ENCODE results near the gene APOC3. TPM values are rescaled to one million over a fixed set of nuclear protein-coding genes. Genes with fewer than 3 reads are reported as not detected.

APOC3 gene
- total RNA-seq, 1 experiment from 2014 or later = 128 TPM

DNA sequence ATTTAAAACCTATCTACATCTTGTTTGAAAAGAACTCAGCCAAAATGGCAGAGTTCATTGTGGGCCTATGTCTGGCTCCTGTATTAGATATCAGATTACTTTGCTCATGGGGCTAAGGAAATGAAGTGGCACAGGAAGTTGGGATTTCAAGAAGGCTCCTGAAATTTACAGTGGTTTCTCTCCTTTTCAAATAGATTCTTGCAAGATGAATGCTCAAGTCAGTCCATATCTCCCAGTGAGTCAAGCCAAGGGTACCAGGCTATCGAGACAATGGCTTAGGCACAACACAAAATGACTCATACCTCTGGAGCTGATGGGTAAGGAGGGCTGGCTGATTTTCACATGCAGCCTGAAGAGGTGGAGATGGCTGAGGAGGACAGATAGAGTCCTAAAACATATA, 31.8 kb downstream of the APOC3 start:
- H3K9me3 ChIP-seq = no peaks in the 10 kb centered on the region
- POLR2A ChIA-PET = no interaction called here
- TF ChIP-seq, protein P1, sequence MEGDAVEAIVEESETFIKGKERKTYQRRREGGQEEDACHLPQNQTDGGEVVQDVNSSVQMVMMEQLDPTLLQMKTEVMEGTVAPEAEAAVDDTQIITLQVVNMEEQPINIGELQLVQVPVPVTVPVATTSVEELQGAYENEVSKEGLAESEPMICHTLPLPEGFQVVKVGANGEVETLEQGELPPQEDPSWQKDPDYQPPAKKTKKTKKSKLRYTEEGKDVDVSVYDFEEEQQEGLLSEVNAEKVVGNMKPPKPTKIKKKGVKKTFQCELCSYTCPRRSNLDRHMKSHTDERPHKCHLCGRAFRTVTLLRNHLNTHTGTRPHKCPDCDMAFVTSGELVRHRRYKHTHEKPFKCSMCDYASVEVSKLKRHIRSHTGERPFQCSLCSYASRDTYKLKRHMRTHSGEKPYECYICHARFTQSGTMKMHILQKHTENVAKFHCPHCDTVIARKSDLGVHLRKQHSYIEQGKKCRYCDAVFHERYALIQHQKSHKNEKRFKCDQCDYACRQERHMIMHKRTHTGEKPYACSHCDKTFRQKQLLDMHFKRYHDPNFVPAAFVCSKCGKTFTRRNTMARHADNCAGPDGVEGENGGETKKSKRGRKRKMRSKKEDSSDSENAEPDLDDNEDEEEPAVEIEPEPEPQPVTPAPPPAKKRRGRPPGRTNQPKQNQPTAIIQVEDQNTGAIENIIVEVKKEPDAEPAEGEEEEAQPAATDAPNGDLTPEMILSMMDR (IDR thresholded peaks at IDR 0.05; ENCODE audit: insufficient read depth in 1 of 2, low read depth in 1 of 2, low read length in 1 of 2, severe bottlenecking in 1 of 2, unreplicated experiment in 1 of 2) = no peak
- H3K27me3 ChIP-seq (replicated peaks; ENCODE audit: control insufficient read depth, insufficient read depth, low read length) = no peaks in the 10 kb centered on the region
- H3K27me3 Mint-ChIP-seq (ENCODE audit: insufficient read depth, unreplicated experiment) = no peaks in the 10 kb centered on the region
- H3K4me1 ChIP-seq = peaks cover 10% of the 10 kb centered on the region; the same call in 1 of the 2 replicates
- no peak for DNase-seq
- no peak overlapping the region for H3K4me3 ChIP-seq (ENCODE audit: low read depth, low read length)
- H3K36me3 ChIP-seq (ENCODE audit: control insufficient read depth, insufficient read depth, low read length) = peaks cover 19% of the 10 kb centered on the region
- peaks cover 69% of the 10 kb centered on the region for H3K36me3 Mint-ChIP-seq (ENCODE audit: insufficient read depth, unreplicated experiment)
- H3K27ac Mint-ChIP-seq (ENCODE audit: unreplicated experiment) = no peak overlapping the region
- H3K4me1 Mint-ChIP-seq (ENCODE audit: low read depth, unreplicated experiment) = peaks cover 6% of the 10 kb centered on the region
- intact Hi-C loops (cut with micrococcal nuclease; ENCODE audit: unreplicated experiment) = no loop called here
- no peaks in the 10 kb centered on the region for H3K9me3 Mint-ChIP-seq (ENCODE audit: unreplicated experiment)
- BruUV-seq (replicated peaks) = no TSS peak
- no peak overlapping the region for H3K4me3 Mint-ChIP-seq (ENCODE audit: unreplicated experiment)
- CTCF ChIA-PET = interaction anchor here (0.6 kb wide), 1 partner anchor 71 kb away, joined by 4 read pairs; no protein-coding TSS in a partner anchor

DNA sequence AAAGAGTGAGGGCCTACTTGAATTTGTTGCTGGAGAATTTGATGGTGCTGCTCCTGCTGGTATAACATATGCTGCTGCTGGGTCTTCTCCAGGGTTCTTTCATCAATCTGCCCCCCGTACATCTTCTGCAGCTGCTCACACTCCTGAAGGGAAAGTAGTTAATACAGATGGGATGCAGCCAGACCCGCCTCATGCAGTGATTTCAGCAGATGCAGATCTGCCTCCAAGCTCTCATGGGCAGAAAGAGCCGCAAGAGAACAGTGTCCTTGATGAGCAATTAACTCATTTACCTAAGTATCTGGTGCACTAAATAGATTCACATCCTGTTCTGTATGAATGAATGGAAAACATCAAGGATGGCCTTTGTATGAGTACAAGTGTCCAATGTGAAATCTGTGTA, 32.5 kb downstream of the APOC3 start:
- Mint-ChIP-seq H3K4me1 (ENCODE audit: low read depth, unreplicated experiment) (peaks cover 6% of the 10 kb centered on the region), H3K27ac (ENCODE audit: unreplicated experiment) (no peak overlapping the region), H3K4me3 (ENCODE audit: unreplicated experiment) (no peak overlapping the region), H3K9me3 (ENCODE audit: unreplicated experiment) (no peaks in the 10 kb centered on the region), H3K36me3 (ENCODE audit: insufficient read depth, unreplicated experiment) (peaks cover 63% of the 10 kb centered on the region), H3K27me3 (ENCODE audit: insufficient read depth, unreplicated experiment) (no peaks in the 10 kb centered on the region)
- Histone ChIP-seq H3K4me3 (ENCODE audit: low read depth, low read length) (no peak overlapping the region), H3K4me1 (peaks cover 10% of the 10 kb centered on the region; the same call in 1 of the 2 replicates), H3K9me3 (no peaks in the 10 kb centered on the region), H3K36me3 (ENCODE audit: control insufficient read depth, insufficient read depth, low read length) (peaks cover 21% of the 10 kb centered on the region), H3K27me3 (replicated peaks; ENCODE audit: control insufficient read depth, insufficient read depth, low read length) (no peaks in the 10 kb centered on the region)
- no peak for DNase-seq
- POLR2A ChIA-PET = no interaction called here
- intact Hi-C loops (cut with micrococcal nuclease; ENCODE audit: unreplicated experiment) = no loop called here
- no TSS peak for BruUV-seq (replicated peaks)
- TF ChIP-seq, protein P1 (IDR thresholded peaks at IDR 0.05; ENCODE audit: insufficient read depth in 1 of 2, low read depth in 1 of 2, low read length in 1 of 2, severe bottlenecking in 1 of 2, unreplicated experiment in 1 of 2) = no peak
- CTCF ChIA-PET = no interaction called here

DNA sequence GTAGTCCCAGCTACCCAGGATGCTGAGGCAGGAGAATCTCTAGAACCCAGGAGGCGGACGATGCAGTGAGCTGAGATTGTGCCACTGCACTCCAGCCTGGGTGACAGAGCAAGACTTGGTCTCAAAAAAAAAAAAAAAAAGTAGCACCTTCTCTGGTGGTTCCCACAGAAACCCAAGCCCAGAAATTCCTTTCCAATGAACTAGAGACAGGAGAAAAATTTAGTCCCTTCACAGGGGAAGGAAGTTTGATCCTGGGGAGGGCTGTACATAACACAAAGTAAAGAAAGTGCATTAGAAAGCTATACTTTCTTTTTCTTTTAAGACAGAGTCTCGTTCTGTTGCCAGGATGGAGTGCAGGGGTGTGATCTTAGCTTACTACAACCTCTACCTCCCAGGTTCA, 33.2 kb downstream of the APOC3 start:
- Histone ChIP-seq H3K4me1 (peaks cover 5% of the 10 kb centered on the region; the same call in 1 of the 2 replicates), H3K36me3 (ENCODE audit: control insufficient read depth, insufficient read depth, low read length) (peaks cover 19% of the 10 kb centered on the region), H3K9me3 (no peaks in the 10 kb centered on the region), H3K4me3 (ENCODE audit: low read depth, low read length) (no peak overlapping the region), H3K27me3 (replicated peaks; ENCODE audit: control insufficient read depth, insufficient read depth, low read length) (no peaks in the 10 kb centered on the region)
- Mint-ChIP-seq H3K36me3 (ENCODE audit: insufficient read depth, unreplicated experiment) (peaks cover 57% of the 10 kb centered on the region), H3K27ac (ENCODE audit: unreplicated experiment) (no peak overlapping the region), H3K4me3 (ENCODE audit: unreplicated experiment) (no peak overlapping the region), H3K27me3 (ENCODE audit: insufficient read depth, unreplicated experiment) (no peaks in the 10 kb centered on the region), H3K4me1 (ENCODE audit: low read depth, unreplicated experiment) (peaks cover 5% of the 10 kb centered on the region), H3K9me3 (ENCODE audit: unreplicated experiment) (no peaks in the 10 kb centered on the region)
- BruUV-seq (replicated peaks) = no TSS peak
- ChIA-PET CTCF (no interaction called here), POLR2A (no interaction called here)
- intact Hi-C loops (cut with micrococcal nuclease; ENCODE audit: unreplicated experiment) = no loop called here
- TF ChIP-seq, protein P1 (IDR thresholded peaks at IDR 0.05; ENCODE audit: insufficient read depth in 1 of 2, low read depth in 1 of 2, low read length in 1 of 2, severe bottlenecking in 1 of 2, unreplicated experiment in 1 of 2) = no peak
- DNase-seq = no peak

Measured in Caco-2 (cell line).